Esophagus muscularis mucosa (tissue), 4 donors: ENCODE results near the gene ACSBG1. TPM values are rescaled to one million over a fixed set of nuclear protein-coding genes. Genes with fewer than 3 reads are reported as not detected.

Source experiments
- DNase-seq: peaks from one replicate; pipeline ENCODE4 v3.0.0-alpha.2; 2017; ENCODE audit errors: extremely low spot score
- H3K27ac ChIP-seq, 4 donors: fragments of 200-600 bp; sonication (generic); replicated peaks in 1 of 4; 1 replicate in 3 of 4; 2 replicates in 1 of 4; pipeline ENCODE4 v1.5.1; 2016 to 2019; ENCODE audit warnings: mild to moderate bottlenecking in 1 of 4
- H3K27me3 ChIP-seq, 4 donors: fragments of 200-600 bp; sonication (generic); one replicate each; pipeline versions ENCODE4 v1.5.1 to v1.6.0; 2016 to 2019
- H3K36me3 ChIP-seq, 4 donors: fragments of 200-600 bp; sonication (generic); one replicate each; pipeline ENCODE4 v1.5.1; 2016 to 2019
- H3K4me1 ChIP-seq, 4 donors: fragments of 200-600 bp; sonication (generic); one replicate each; pipeline ENCODE4 v1.5.1; 2016 to 2019
- H3K4me3 ChIP-seq, 4 donors: fragments of 200-600 bp; sonication (generic); 1 replicate in 2 of 4; 2 replicates in 2 of 4; pipeline ENCODE4 v1.5.1; 2016 to 2019; ENCODE audit warnings: mild to moderate bottlenecking in 4 of 4, moderate library complexity in 1 of 4
- H3K9me3 ChIP-seq, 4 donors: fragments of 200-600 bp; sonication (generic); 1 replicate in 3 of 4; 2 replicates in 1 of 4; pipeline ENCODE4 v1.5.1; 2016 to 2019
- EP300 ChIP-seq: sonication (generic); formaldehyde crosslinking; IDR thresholded peaks from one replicate; pipeline ENCODE4 v1.6.1; 2017; ENCODE audit warnings: antibody characterized with exemption
- POLR2A ChIP-seq: fragments of 450-650 bp; IDR thresholded peaks from one replicate; pipeline ENCODE4 v1.6.1; 2017; ENCODE audit warnings: antibody characterized with exemption, moderate library complexity, mild to moderate bottlenecking, low read depth
- POLR2AphosphoS5 ChIP-seq, 2 donors: sonication (generic); formaldehyde crosslinking; IDR thresholded peaks; one replicate each; pipeline ENCODE4 v1.6.1; 2017; ENCODE audit warnings: antibody characterized with exemption in 2 of 2
- WGBS: methylation state at CpG from one replicate; pipeline ENCODE4 v1.1.5; 2018; 5-methylcytosine and 5-hydroxymethylcytosine counted together
- intact Hi-C: fragments of 100-400 bp; cut with DNase I; formaldehyde crosslinking; loops from one replicate; pipeline ENCODE4 v1.15.1; 2023
- total RNA-seq, 4 donors: library from RNA; depleted of rRNA; stranded (reverse); fragments of >200 nt; gene quantifications; one replicate each; pipeline versions ENCODE4 v1.1.0 to v1.2.1, GENCODE V29; 2016
- TF ChIP-seq, protein P1 (sequence below), 3 experiments: fragments of 200-600 bp in 2 of 3; fragments of 450-650 bp in 1 of 3; sonication (generic) in 2 of 3; IDR thresholded peaks; one replicate each; pipeline ENCODE4 v1.5.1; 2017 to 2019; ENCODE audit warnings: antibody characterized with exemption in 3 of 3, mild to moderate bottlenecking in 2 of 3, moderate library complexity in 1 of 3

Gene ACSBG1
- total RNA-seq, 4 donors from 2014 or later, result 0.33 to 2.5 (median 1.8) TPM

DNA sequence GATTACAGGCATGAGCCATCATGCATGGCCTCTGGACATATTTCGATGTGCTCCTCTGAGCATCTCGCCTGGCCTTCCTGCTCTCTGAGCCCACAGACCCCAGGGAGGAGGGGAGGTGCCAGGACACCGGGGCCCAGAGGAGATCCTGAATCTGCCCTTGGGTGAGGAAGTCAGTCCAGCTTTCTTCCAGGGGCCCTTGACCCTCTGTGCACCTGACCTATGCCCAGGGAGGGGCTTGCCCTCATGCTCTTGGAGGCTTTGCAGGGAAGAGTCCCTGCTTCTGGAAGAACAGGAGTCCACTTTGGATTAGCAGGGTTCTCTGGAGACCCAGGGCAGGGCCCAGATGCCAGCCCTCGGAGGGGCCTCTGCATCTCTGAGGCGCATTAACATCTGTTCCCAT is 1.4 kb downstream of the ACSBG1 start:
- DNase-seq, result no peak
- 97% methylated on average over 4 of the region's 5 CpGs for WGBS
- H3K9me3 ChIP-seq, result no peaks in the 10 kb centered on the region
- H3K27ac ChIP-seq, result no peak overlapping the region
- no peaks in the 10 kb centered on the region for H3K36me3 ChIP-seq
- TF ChIP-seq EP300 (no peak), POLR2AphosphoS5 (IDR thresholded peaks at IDR 0.05) (no peak), POLR2A (no peak)
- TF ChIP-seq, protein P1, sequence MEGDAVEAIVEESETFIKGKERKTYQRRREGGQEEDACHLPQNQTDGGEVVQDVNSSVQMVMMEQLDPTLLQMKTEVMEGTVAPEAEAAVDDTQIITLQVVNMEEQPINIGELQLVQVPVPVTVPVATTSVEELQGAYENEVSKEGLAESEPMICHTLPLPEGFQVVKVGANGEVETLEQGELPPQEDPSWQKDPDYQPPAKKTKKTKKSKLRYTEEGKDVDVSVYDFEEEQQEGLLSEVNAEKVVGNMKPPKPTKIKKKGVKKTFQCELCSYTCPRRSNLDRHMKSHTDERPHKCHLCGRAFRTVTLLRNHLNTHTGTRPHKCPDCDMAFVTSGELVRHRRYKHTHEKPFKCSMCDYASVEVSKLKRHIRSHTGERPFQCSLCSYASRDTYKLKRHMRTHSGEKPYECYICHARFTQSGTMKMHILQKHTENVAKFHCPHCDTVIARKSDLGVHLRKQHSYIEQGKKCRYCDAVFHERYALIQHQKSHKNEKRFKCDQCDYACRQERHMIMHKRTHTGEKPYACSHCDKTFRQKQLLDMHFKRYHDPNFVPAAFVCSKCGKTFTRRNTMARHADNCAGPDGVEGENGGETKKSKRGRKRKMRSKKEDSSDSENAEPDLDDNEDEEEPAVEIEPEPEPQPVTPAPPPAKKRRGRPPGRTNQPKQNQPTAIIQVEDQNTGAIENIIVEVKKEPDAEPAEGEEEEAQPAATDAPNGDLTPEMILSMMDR (IDR thresholded peaks at IDR 0.05), result no peak
- no peak overlapping the region for H3K4me3 ChIP-seq
- peaks cover 0 to 3% (median 0%) of the 10 kb centered on the region in 4 donors for H3K27me3 ChIP-seq
- no peaks in the 10 kb centered on the region for H3K4me1 ChIP-seq
- intact Hi-C loops, result no loop called here

DNA sequence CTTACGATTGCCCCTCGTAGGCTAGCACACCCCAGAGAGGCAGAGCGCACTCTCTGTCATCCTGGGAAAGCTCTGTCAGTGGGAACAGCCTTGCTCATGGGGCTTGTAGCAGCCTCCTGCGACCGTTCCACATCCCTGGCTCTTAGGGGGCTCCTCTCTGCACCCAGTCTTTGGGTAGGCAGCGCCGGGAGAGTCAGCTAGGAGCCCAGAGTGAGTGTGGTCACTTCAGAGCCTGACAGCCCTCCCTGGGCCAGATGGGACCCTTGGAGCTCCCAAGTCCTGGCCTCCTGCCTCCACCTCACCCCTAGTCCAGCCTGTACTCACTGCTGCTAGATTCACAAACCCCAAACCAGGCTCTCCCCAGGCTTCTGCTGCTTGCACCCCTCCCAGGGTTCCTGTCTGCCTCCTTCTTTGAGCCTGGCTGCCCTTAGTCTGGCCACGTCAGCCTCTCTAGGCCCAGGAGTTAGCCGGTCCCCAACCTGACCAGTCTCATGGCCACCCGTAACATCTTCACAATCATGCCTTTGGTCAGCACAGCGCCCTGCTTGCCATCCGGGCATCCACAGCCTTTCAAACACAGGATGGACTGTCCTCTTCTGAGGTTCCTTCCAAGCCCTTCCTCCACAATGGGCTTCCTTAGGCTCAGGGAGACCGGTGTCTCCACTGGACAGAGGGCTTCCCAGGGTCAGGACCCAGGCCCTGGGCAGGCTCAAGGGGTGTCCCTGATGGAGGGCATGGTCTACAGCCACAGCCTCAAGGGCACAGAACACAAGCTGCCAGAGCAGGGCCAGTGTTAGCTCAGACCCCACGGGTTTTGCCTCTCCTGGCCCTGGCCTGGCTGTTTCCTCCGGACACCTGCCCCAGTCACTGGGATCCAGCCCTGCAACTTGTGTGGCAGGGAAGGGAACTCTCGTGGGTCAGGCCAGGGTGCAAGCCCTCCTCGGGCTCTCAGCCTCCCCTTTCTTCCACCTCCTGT is 4.6 kb downstream of the ACSBG1 start:
- 81% methylated on average over 12 of the region's 17 CpGs for whole genome bisulfite sequencing
- Histone ChIP-seq H3K36me3 (no peaks in the 10 kb centered on the region), H3K4me1 (no peaks in the 10 kb centered on the region), H3K27me3 (peaks cover 0 to 3% (median 0%) of the 10 kb centered on the region in 4 donors), H3K27ac (no peak overlapping the region), H3K4me3 (no peak overlapping the region), H3K9me3 (peaks cover 0 to 10% (median 5%) of the 10 kb centered on the region in 4 donors)
- TF ChIP-seq, protein P1 (IDR thresholded peaks at IDR 0.05), result no peak
- TF ChIP-seq POLR2AphosphoS5 (IDR thresholded peaks at IDR 0.05), result no peak
- TF ChIP-seq EP300, result no peak
- no peak for TF ChIP-seq POLR2A
- intact Hi-C loops, result no loop called here
- DNase-seq, result no peak

DNA sequence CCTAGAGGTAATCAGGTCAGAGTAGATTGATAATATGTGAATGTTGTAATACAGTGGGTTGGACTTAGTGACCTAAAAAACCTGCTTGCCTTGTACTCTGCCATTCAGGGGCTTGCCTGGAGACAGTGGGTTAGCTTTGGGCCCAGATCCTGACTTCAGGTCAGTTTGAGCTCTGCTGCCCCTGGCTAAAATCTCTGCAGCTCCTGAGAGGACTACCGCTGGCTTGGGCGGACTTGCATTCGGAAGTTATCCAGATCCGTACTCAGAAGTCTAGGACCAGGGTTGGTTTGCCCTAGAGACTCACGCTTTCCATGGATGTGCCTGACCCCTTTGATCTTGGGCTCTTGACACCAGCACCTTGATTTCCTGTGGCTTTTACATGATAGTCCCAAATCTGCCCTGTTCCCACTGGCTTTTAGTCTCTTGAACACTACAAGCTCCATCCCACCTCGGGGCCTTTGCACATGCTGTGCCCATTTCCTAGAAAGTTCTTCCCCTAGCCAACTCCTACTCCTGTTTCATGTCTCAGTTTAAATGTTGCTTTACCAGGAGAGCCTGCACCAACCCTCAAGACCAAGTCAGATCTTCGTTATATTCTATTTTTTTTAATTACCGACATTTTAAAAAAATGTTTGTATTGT is 5.9 kb downstream of the ACSBG1 start:
- intact Hi-C loops, result no loop called here
- WGBS, result 93% methylated on average over 8 of the region's 8 CpGs
- Histone ChIP-seq H3K36me3 (no peaks in the 10 kb centered on the region), H3K9me3 (peaks cover 0 to 10% (median 5%) of the 10 kb centered on the region in 4 donors), H3K27ac (no peak overlapping the region), H3K27me3 (no peaks in the 10 kb centered on the region), H3K4me1 (peaks cover 0 to 6% (median 3%) of the 10 kb centered on the region in 4 donors), H3K4me3 (no peak overlapping the region)
- TF ChIP-seq EP300 (no peak), POLR2A (no peak), POLR2AphosphoS5 (IDR thresholded peaks at IDR 0.05) (no peak)
- TF ChIP-seq, protein P1 (IDR thresholded peaks at IDR 0.05), result no peak
- no peak for DNase-seq

DNA sequence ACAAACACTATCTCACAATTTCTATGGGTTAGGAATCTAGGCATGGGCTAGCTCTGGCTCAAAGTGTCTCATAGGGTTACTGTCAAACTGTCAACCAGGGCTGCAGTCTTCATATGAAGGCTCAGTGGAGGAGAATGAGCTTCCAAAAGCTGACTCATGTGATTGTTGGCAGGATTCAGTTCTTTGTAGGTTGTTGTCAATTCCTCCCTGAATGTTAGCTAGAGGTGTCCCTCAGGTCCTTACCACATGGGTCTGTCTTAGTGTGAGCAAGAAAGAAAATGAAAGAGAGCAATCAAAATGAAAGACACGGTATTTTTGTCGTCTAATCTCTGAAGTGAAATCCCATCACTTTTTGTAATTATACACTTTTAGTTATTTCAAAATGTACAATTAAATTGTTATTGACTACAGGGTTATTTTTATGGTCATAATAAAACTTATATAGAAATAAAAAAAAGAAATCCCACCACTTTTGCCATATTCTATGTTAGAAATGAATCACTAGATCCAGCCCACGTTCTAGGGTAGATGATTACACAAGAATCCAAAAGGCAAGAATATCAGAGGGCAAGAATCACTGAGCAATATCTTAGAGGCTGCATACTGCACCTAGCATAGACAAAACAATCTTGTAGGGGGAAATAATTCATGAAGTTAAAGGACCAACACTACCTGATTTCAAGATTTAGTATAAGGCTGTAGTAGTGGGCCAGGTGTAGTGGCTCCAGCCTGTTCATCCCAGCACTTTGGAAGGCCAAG is 8.4 kb downstream of the ACSBG1 start:
- no peak overlapping the region for H3K4me3 ChIP-seq

More for the DNA sequence above, 8.4 kb downstream of the ACSBG1 start:
- no peak for DNase-seq
- Histone ChIP-seq H3K4me1 (peaks cover 0 to 13% (median 10%) of the 10 kb centered on the region in 4 donors), H3K9me3 (peaks cover 0 to 10% (median 5%) of the 10 kb centered on the region in 4 donors), H3K27ac (no peak overlapping the region), H3K27me3 (no peaks in the 10 kb centered on the region), H3K36me3 (no peaks in the 10 kb centered on the region)
- TF ChIP-seq POLR2A (no peak), POLR2AphosphoS5 (IDR thresholded peaks at IDR 0.05) (no peak), EP300 (no peak)
- TF ChIP-seq, protein P1 (IDR thresholded peaks at IDR 0.05), result no peak
- intact Hi-C loops, result no loop called here
- WGBS, result 92% methylated on average over 3 of the region's 3 CpGs
